Activated CD4-positive, alpha-beta T cell treated with anti-CD3 and anti-CD28 coated beads, Interleukin-2, amount 50 U/mL, for 24 hours (primary cell): Measurements from ENCODE around the gene FBXW8.
A peak's percentile ranks its signal among the peaks of the same experiment; 100 is the strongest.

Source experiments
- DNase-seq, 2 donors: peaks; one replicate each; pipeline ENCODE4 v3.0.0-alpha.2; 2020; ENCODE audit warnings: low read depth in 1 of 2, low spot score in 1 of 2

The FBXW8 gene

DNA sequence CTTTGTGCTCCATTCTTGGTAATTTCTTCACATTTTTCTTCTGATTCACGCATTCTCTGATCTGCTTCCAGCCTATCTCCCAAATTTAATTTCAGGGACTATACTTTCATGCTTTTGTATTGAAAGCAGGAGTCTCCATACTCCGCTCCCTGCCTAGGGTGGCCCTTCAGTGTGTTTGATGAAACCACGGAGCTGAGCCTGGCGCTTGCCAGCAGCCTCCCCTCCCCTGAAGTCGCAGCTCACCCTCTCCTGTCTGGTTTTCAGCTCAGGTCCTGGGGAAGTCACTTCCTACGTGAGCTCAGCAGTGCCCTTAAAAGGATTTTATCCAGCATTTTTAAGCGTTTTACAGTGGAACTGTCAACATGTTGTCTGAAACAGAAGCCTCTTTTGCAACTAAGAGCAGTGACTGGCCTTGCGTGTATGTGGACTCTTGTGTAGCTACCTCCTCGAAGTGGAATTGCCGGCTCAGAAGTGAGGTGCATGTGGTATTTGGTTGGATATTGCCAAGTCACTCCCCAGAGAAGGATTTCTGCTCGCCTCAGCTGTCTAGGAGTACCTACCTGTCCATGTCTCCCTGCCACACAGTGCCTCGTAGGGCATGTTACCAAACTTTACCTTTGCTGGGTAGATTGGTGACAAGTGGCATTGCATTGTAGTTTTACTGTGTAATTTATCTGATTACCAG is 109.9 kb downstream of the FBXW8 start:
- DNase-seq: no peak

DNA sequence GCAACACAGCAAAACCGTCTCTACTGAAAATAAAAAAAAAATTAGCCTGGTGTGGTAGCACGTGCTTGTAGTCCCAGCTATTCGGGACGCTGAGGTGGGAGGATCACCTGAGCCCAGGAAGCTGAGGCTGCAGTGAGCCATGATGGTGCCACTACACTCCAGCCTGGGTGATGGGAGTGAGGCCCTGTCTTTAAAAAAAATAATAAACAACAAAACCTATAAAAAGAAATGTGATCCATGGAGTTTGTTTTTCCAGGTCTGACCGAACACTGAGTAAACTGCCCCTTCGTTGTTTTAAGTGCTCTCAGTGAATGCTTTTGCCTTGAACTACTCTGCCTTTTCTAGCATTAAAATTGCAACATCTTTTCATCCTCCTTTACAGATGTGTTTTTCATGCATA is 111.7 kb downstream of the FBXW8 start:
- no peak for DNase-seq

DNA sequence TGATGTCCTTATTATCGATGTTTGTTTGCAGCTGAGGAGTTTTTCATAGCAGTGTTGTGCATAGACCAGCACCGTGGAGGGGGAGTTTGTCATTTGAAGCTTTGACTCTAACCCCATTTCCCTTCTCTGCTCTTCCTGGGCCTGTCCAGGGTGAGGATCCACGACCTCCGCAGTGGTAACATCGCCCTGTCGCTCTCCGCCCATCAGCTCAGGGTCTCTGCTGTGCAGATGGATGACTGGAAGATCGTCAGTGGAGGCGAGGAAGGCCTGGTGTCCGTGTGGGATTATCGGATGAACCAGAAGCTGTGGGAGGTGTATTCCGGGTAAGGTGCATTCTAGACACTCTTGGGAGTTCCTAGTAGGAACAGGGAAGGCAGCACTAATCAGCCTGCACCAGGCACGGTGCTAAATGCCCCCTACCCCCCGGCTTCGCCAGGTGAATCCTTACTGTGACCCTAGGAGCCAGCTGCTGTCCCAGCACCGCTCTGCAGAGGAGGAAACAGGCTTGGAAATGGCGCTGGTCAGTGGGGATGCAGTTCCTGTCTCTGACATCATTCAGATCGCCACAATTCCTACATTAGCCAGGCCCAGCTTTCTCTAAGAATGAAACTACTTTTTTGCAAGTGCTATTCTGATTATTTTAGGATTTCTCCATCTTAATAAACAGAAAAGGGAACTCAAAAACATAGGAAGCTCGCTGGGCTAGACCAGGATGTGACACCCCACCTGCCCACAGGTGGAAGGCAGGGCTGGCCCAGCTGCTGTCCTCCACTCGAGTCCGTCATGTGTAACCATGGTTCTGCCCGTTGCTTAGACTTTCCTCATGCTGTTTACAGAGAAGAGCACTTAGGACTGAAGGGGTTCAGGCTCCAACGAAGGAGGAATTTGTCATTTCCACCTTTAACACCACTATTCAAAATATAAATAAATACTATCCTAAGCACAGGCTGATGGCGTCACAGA is 113.5 kb downstream of the FBXW8 start:
- DNase-seq: no peak

DNA sequence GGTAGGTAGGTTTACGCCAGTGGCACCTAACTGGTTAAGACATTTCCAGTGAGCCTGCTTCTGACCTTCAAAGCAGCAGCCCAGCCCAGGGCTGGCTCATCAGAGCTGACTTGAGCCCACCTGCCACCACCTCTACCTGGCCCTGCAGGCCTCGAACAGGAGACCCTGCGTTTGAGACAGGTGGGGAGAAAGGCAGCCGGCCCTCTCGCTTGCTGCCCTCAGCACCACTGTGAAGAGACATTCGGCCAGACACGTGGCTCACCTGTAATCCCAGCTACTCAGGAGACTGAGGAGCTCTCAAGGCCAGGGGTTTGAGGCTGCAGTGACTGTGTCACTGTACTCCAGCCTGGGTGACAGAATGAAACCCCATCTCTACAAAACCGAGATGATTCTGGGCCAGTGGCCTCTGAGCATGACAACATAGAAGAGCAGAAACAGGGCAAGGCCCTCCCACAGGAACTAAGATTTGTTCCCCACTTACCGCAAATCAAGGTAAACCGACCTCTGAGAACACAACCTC is 114.3 kb downstream of the FBXW8 start:
- no peak for DNase-seq

DNA sequence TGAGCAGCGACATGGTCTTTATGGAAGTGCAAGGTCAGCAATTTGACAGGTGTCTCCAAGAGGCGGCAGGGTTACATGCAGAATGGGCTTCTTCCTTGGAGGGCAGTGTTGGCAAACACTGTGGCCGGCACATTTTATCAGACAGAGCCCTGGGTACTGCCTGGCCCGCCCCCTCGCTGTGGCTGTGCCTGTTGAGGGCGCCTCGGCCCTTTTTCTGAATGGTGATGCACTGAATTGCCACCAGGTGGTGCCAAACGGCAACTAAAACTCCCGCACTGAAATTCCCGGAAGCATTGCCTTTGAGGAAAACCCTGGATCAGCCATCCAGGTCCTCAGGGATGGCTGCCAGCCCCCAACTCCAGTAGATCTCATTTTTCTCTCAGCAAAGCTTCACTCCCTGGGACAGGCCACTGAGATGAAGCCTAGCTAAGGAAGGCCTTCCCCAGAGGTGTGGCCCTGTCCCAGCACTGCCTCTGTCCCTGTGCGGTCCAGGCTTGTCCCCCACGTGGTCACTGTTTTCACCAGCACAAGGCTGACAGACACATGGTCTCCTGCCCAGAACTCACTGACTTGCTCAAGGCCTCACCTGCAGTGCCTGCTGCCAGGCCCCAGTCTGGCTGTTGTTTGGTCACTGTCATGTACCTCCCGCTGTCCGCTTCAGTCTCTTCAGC is 114.9 kb downstream of the FBXW8 start:
- peak in 1 of 2 donors; percentile 13 for DNase-seq

DNA sequence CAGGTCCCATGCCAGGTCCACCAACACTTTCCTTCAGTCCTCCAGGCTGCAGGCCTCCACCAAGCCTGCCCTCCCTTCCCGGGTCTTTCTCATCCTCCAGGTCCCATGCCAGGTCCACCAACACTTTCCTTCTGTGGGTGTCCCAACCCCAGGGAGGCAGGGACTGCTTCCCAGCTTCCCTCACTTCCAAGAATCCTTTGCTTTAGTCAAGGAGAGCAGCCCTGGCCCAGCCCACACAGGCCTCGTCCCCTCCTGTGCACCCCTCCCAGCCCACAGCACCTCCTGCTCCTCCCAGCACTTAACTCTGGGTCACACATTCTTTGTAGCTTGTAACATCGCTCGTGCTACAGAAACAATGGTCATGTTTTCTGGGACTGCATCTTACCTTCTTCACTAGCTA is 115.6 kb downstream of the FBXW8 start:
- no peak for DNase-seq

DNA sequence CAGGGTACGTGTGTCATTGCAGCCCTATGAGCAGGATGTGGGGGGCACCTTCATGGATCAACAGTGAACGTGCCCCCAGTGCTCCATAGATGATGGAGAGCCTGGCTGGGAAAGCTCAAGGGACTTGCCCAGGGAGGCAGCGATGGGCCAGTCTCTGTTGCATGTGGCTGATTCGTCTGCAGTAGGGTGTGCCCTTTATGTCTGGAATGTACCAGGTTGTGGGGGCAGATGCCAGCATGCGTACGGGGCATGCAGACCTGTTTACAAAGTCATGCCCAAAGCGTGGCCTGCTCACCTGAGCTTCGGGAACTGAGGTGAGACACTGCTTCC is 116.1 kb downstream of the FBXW8 start:
- no peak for DNase-seq

DNA sequence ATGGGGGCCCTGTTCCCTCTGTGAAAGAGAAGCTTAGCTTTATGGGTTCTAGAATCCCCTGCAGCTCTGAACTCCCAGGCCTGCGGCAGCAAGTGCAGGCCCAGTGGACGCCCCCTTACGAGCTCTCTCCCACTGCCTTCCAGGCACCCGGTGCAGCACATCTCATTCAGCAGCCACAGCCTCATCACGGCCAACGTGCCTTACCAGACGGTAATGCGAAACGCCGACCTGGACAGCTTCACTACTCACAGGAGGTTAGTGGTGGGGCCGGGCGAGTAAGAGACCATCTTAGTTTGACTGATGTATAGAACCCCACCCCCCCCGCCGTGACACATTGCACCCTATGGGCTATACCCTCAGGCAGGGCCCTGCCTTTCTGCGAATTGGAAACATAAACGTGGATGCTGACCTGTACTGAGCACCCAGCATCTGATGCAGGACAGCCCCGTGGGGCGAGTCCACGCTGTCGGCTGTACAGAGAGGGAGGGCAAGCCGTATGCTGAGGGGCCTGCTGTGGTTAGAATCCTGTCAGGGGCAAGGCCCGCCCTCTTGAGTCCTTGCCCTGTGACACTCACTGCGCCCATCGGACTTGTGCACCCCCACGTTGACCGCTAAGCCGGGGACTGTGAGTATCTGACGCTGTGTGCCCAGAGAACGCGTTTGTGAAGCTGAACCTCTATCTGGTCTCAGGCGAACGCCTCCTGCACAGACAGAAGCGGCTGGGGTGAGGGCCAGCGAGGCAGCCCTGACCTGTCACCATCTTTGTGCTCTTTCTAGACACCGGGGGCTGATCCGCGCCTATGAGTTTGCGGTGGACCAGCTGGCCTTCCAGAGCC is 116.7 kb downstream of the FBXW8 start:
- no peak for DNase-seq

DNA sequence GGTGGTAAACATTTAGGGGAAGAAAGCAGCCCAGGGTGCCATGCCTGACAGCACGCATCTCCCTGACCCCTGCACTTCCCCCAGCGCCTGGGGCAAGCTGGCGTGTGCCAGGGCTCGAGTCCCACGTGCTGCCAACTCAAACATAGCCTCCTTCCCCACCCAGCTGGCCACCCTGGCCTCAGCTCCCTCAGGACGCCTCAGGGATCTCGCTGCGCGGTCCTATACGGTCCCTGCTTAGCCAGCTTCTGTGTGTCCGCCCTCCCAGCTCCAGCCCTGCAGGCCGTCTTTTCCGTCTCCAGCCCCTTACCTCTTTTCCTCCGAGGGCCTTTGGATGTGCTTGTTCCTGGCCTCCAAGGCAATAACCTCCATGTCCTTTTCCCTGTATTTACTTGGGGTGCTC is 117.5 kb downstream of the FBXW8 start:
- no peak for DNase-seq

DNA sequence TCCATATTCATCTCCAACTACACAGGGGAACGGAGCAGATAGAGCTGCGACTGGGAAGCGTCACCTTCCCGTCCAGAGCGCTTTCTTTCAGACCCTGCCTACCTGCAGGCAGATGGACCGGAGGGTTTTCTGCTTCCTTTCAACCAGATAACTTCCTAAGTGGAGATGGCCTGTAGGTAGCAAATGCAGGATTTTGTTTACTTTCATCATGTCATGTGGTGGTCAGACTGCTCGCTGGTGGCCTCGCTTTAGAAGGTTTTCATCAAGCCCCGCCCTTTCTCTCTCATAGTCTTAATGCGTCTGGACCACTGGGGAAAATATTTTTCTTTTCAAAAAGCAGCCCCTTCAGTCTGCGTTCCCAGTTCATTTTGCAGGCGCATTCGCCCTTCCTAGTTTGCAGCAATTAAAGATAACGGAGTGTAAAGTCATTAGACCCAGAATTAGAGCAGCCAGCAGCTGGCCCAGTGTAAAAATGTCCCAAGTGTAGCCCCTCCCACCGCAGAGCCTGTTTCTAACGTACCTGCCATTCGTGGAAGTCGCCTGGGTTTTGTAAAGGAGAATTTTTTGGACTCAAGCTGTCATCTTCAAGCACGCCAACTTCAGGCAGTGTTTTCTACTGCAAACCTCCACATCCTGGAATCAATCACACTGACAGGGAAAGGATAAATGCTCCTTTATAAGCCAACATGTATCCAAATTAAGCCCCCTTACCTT is 119.6 kb downstream of the FBXW8 start:
- DNase-seq: no peak

DNA sequence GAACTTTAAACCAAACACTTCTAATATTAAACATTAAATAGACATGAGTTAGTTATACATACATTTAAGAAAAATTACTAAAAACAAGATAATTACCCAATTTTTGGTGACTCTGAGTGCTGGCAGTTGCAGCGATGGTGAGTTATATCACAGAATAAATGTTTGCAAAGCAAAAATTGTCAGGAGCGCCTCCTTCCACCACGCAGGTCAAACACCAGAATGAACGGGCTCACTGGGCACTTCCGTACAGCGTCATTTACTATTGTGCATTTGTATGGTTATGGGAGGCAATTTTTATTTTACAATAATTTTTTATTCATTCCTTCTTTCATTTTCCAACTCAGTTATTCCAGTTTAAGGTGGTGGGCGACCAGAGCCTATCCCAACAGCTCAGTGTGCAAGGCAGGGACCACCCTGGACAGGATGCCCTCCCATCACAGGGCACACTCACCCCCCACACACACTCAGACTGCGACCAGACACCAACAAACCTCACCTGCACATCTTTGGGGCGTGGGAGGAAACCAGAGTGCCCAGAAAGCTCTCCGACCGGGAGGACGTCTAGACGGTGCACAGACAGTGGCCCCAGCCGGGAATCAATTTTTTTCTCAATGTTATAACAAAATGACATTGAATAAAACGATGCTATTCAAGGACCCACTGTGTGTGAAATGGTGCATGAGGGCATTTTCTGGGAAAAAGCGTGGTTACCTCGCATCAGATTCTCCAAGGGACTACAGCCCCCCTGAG is 121.3 kb downstream of the FBXW8 start:
- DNase-seq: no peak

DNA sequence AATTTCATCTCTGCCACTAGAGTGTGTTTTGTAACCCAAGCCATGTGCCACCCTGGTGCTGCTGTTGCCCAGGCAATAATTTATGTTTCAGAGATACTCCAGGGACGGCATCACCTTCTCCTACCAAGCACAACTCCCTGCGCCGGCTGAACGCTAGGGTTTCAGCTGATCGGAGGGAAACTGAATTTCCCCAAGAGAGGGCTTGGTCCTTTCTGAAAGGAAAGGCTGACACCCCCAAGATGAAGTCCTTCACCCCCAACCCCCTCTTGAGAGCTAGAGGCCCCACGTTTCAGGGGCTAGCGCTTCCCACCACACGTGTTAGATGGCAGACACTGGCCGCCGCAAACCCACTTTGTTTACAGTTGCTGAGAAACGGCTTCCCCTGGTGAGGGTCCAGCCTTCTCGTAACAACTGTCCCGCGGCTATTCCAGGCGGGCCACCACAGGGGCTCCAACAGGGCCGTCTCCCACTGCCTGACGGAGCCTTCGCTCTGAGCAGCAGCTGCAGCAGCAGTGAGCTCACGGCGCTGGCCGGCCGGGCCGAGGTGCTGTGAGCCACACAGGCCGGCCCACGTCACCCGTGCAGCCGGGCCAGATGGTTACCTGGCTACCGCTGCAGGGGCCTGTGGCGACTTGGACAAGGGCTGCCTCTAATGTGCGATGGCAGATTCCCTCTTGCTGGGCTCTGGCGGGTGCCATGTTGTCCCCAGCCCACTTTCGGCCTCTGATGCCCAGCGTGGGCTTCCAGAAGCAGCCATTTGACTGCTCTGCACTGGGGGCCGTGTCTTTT is 122.0 kb downstream of the FBXW8 start:
- no peak for DNase-seq

DNA sequence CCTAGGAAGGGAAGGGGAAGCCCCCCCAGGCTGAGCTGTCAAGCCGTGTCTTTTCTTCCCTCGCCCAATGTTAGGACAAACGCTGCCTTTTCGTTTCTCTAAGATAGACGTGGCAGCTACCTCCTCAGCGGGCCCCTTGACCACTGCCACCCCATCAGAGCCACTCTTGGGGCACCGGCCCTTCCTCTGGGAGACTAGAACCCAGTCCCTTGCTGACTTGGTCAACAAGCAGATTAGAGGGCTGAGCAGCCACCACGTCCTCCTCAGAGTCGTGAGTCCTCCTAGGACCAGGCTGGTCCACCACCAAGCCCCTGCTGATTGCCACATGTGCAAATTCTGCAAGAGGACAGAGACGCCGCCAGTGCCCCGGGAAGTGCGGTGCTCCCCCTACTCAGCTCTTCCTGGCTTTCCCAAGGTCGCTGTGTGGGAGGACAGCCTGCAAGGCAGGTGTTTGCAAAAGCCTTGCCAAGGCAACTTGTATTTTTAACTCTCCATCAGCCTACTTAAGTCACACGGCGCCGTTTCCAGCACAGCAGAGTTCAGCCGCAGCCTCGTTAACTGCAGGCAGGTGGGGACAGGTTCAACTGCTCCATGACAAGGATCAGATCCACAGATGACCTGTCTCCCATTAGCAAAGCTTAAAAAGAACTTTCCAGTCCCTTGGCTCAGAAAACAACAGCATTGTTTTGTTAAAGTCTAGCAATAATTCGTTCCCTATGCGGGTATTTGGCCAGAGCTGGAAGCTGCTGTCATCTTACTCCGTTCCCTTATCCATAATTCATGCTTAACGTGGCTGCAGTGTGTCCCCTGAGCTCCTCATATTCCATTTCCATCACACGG is 122.9 kb downstream of the FBXW8 start:
- DNase-seq: no peak

DNA sequence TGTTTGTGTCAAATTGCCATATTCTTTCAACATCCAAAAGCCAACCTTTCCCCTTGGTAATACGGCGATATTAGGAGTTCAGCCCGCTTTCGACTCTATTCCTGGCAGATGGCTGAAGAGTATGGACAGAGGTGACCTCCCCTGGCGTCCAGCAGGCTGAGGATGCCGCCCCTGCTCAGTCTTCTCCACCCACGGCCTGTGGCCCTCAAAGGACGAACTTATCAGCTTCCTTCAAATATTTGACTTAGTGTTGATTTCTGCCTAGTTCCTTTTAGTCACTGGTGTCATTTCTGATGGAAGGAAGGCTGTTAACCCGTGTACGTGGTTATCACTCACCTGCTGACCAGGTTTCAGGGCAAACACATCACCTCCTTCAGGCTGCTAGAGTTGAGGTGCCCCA is 123.5 kb downstream of the FBXW8 start:
- no peak for DNase-seq

DNA sequence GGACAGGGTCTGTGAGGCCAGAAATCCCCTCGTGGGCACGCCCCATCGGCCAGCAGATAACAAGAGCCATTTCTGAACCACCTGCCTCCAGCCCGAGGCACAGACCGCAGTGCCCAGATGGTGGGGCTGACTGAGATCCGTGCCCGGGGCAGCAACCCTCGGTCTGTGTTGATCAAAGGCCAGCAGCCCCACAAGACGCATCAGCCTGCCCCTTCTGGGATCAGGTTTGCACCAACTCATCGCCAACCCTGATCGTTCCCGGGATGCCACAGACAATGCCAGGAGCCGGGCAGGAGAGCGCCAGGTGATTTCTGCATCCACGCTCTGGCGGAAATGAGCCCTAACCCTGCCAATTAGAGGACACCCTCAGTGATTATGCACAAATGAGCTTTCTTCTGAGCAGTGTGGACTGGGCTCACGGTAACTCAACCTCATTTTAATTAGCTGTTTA is 124.0 kb downstream of the FBXW8 start:
- no peak for DNase-seq

DNA sequence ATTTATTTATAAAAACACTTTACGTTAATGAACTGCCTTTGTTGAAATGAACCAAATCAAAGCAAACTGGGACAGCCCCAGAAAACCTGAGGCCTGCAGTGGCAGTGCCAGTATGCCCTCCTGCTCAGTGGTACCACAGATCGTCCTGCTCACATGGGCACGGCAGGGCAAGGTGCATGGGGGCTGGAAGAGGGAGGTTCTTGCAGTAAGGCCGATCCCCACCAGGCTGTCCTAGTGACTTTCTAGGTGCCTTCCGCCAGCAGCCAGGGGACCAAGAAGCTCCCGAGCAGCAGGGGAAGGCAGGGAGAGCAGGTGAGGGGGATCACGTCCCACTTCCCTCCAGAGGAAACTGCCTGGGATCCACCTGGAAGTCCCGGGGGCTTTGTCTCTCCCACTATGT is 124.5 kb downstream of the FBXW8 start:
- DNase-seq: no peak

DNA sequence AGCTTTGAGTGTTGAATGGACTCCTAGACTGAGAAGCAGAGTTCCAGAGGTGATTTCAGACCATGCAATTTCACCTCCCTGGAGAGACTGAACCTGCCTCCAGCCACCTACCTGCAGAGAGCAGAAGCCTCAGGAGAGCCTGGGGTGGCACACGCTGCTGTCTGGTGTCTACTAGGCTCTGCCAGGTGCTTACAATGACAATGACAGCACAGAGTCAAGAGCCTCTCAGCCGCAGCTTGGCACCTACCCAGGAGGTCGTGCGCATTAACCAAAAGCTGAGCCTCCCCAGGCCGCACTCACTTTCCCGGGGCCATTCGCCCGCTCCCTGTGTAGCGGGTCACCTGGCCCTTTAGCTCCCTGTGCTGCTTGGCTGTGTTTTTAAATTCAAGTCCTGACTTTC is 125.3 kb downstream of the FBXW8 start:
- no peak for DNase-seq

DNA sequence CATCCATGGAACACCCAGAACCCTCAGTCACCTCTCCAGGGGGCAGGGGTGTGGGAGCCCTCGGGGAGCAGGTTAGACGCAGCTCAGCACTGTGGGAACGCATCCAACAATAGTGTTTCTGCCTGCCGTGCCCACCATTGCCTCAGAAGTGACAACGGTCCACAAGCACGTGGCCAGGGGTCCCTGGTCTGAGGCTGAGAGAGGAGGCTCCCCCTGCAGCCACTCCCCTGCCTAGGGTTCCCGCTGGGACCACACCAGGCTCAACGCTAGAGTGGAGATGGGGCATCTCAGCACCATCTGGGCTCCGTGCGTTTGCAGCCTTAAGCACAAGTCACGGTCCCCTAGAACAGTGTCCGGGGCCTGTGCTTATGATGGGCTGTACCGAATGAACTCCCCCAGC is 125.8 kb downstream of the FBXW8 start:
- DNase-seq: no peak
